NT2/D1 (cell line): ENCODE results near the gene INSR.
"Not testable (repeated sequence)": the region's sequence is repeated elsewhere in the genome, so short reads cannot be mapped to it uniquely, and the experiment has no call there.

Experiments
- DNase-seq: peaks from one replicate; pipeline ENCODE4 v3.0.0-alpha.2; 2011; ENCODE audit warnings: low read depth, low spot score
- H3K27me3 ChIP-seq: 2 replicates; pipeline ENCODE4 v1.6.0; 2011; ENCODE audit warnings: mild to moderate bottlenecking; ENCODE audit not compliant: insufficient read length, insufficient read depth
- H3K36me3 ChIP-seq: 2 replicates; pipeline ENCODE4 v1.6.1; 2011; ENCODE audit warnings: mild to moderate bottlenecking, low read length, mixed read lengths; ENCODE audit not compliant: insufficient read depth, insufficient read length
- H3K4me1 ChIP-seq: 2 replicates; pipeline ENCODE4 v1.5.1; 2011; ENCODE audit not compliant: insufficient read depth, insufficient read length
- H3K4me3 ChIP-seq: 2 replicates; pipeline ENCODE4 v1.5.1; 2011; ENCODE audit warnings: low read depth; ENCODE audit not compliant: insufficient read length
- H3K9ac ChIP-seq: 2 replicates; pipeline ENCODE4 v1.6.0; 2011; ENCODE audit warnings: low read depth; ENCODE audit not compliant: insufficient read length
- H3K9me3 ChIP-seq: 2 replicates; pipeline ENCODE4 v1.5.1; 2011; ENCODE audit warnings: mild to moderate bottlenecking, low read length; ENCODE audit not compliant: insufficient read depth
- SUZ12 ChIP-seq: IDR thresholded peaks from 2 replicates; pipeline ENCODE4 v1.6.1; 2011; ENCODE audit not compliant: insufficient read length, insufficient read depth; ENCODE audit errors: extremely low read depth
- YY1 ChIP-seq: IDR thresholded peaks from 2 replicates; pipeline ENCODE4 v1.6.1; 2011; ENCODE audit not compliant: insufficient read length, insufficient read depth
- ZNF274 ChIP-seq: IDR thresholded peaks from 2 replicates; pipeline ENCODE4 v1.6.1; 2011; ENCODE audit warnings: mild to moderate bottlenecking, low read depth, low read length

The INSR gene

DNA sequence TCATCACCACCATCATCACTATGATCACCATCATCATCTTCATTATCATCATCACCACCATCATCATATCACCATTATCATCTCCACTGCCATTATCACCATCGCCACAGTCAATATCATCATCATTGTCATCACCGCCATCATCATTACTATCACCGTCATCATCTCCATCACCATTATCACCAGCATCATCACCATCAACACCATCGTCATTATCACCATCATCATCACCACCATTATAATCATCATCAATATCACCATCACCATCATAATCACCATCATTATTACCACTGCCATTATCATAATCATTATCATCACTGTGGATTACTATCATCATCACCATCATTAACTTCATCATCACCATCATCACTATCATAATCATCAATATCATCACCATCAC is 37.2 kb upstream of the INSR start:
- Histone ChIP-seq H3K9me3 (no peaks in the 10 kb centered on the region), H3K4me1 (no peaks in the 10 kb centered on the region), H3K36me3 (no peaks in the 10 kb centered on the region), H3K4me3 (no peak overlapping the region), H3K9ac (no peak overlapping the region), H3K27me3 (no peaks in the 10 kb centered on the region)
- TF ChIP-seq YY1 (no peak), ZNF274 (no peak), SUZ12 (no peak)
- no peak for DNase-seq

DNA sequence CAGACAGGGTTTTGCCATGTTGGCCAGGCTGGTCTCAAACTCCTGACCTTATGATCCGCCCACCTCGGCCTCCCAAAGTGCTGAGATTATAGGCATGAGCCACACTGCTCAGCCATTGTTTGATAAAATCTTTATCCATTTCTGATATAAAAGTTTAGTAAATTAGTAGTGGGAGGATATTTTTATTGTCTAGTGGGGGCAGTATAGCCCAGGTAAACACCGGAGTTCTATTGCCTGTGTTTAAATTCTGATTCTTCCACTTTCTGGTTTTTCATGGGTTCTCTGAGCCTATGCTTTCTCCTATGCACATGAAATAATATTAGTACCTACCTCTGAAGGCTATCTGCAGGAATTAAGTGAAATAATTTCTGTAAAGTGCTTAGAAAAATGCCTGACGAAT is 34.4 kb upstream of the INSR start:
- Histone ChIP-seq H3K36me3 (no peaks in the 10 kb centered on the region), H3K9ac (no peak overlapping the region), H3K27me3 (no peaks in the 10 kb centered on the region), H3K4me3 (no peak overlapping the region), H3K4me1 (no peaks in the 10 kb centered on the region), H3K9me3 (no peaks in the 10 kb centered on the region)
- no peak for DNase-seq
- TF ChIP-seq SUZ12 (no peak), ZNF274 (no peak), YY1 (no peak)

DNA sequence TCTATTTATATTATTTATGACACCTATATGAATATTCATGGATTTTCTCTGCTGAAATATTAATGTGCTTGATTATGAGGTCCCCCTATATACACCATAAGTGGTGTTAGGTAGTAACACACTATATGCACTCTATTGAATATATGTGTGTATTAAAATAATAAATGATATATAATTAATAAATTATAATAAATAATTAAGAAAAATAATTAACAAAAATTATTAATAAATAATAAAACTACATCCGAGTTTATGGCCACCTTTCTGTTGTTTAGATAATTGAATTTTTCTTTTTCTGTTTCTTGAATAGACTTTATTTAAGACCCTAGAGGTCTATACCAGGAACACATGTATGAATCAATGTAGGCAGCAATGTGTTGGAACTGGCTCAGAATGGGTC is 33.6 kb upstream of the INSR start:
- Histone ChIP-seq H3K36me3 (no peaks in the 10 kb centered on the region), H3K9ac (no peak overlapping the region), H3K27me3 (no peaks in the 10 kb centered on the region), H3K4me1 (no peaks in the 10 kb centered on the region), H3K9me3 (no peaks in the 10 kb centered on the region), H3K4me3 (no peak overlapping the region)
- no peak for TF ChIP-seq YY1
- no peak for TF ChIP-seq SUZ12
- DNase-seq: no peak

DNA sequence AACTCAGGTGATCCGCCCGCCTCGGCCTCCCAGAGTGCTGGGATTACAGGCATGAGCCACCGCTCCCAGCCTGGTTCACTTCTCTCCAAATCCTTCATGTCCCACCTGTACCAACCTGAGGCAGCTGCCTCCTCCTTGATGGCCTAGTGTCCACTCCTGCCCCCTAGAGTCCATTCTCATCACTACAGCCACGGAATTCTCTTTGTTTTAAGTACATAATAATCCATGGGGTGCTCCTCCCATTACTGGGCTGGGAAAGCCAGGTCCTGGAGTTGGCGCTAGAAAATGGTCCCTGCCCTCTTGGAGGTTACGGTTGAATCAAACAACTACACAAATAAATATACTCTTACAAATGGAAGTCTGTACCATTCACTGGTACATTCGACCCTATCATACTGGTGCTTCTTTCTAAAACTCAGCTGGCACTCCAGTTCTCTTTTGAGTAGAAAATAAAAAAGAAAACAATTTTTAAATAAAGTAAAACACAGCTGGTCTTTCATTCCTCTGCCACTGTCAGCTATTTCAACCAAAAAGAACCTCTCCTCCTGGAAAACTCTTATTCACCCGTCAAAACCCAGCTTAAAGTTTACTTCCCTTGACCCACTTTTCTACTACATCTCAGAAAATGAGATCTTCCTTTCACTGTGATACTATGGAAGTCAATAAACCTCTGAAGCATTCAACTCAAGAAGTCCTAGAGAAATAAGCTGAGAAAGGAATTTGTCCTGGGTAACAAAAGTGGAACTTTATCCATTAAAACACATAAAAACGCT is 32.1 kb upstream of the INSR start:
- no peaks in the 10 kb centered on the region for H3K9me3 ChIP-seq
- no peak overlapping the region for H3K4me3 ChIP-seq
- H3K27me3 ChIP-seq: no peaks in the 10 kb centered on the region
- no peaks in the 10 kb centered on the region for H3K36me3 ChIP-seq
- DNase-seq: peak; percentile 78
- H3K9ac ChIP-seq: no peak overlapping the region
- TF ChIP-seq YY1 (no peak), SUZ12 (no peak), ZNF274 (no peak)
- H3K4me1 ChIP-seq: no peaks in the 10 kb centered on the region

DNA sequence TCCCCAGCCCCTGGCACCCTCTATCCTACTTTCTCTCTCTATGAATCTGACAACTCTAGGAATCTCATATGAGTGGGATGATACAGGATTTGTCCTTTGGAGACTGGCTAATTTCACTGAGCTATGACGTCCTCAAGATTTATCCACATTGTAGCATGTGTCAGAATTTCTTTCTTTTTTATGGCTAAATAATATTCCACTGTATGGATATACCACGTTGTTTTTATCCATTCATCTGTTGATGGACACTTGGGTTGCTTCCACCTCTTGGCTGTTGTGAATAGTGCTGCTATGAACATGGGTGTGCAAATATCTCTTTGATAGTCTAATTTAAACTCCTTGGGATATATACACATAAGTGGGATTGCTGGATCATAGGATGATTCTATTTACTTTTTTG is 24.0 kb upstream of the INSR start:
- Histone ChIP-seq H3K36me3 (no peaks in the 10 kb centered on the region), H3K27me3 (no peaks in the 10 kb centered on the region), H3K9me3 (0 out of 2 replicates have a peak, but pooled peaks cover 12% of the 10 kb centered on the region), H3K9ac (no peak overlapping the region), H3K4me1 (peaks cover 2% of the 10 kb centered on the region), H3K4me3 (no peak overlapping the region)
- no peak for TF ChIP-seq SUZ12
- DNase-seq: no peak

DNA sequence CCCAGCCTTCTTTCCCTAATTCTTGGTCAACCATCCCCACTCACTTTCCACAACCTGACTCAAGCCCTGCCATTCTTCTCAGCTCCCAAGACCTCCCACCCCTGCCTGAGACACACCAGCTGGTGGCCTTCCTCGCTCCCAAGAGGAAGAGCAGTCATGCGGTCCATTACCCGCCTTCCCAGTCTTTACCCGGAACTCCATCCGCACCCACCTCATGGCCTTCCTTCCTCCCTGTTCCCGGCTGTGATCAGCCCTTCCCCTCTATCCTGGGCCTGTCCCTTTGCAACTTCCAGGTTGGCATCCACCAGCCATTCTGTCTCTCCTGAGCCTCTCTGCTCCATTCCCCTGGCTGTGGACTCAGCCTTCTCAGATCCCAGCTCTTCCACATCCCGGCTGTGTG is 18.6 kb upstream of the INSR start:
- peaks cover 2% of the 10 kb centered on the region for H3K4me1 ChIP-seq
- no peaks in the 10 kb centered on the region for H3K36me3 ChIP-seq
- no peak overlapping the region for H3K9ac ChIP-seq
- H3K27me3 ChIP-seq: no peaks in the 10 kb centered on the region
- H3K9me3 ChIP-seq: 0 out of 2 replicates have a peak, but pooled peaks cover 5% of the 10 kb centered on the region
- DNase-seq: no peak
- no peak overlapping the region for H3K4me3 ChIP-seq
- no peak for TF ChIP-seq SUZ12
- no peak for TF ChIP-seq YY1
- no peak for TF ChIP-seq ZNF274

DNA sequence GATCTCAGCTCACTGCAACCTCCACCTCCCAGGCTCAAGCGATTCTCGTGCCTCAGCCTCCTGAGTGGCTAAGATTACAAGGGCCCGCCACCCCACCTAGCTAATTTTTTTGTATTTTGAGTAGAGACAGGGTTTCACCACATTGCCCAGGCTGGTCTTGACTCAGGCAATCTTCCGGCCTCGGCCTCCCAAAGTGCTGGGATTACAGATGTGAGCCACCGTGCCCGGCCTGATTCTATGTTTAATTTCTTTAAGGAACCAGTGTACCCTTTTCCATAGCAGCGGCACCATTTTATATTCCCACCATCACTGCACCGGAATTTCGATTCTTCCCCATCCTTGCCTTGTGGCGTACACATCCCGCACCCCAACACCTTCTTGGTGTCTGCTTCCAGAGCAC is 17.7 kb upstream of the INSR start:
- Histone ChIP-seq H3K4me3 (no peak overlapping the region), H3K27me3 (no peaks in the 10 kb centered on the region), H3K9ac (no peak overlapping the region), H3K4me1 (peaks cover 2% of the 10 kb centered on the region), H3K36me3 (no peaks in the 10 kb centered on the region), H3K9me3 (0 out of 2 replicates have a peak, but pooled peaks cover 4% of the 10 kb centered on the region)
- no peak for DNase-seq
- TF ChIP-seq YY1 (no peak), SUZ12 (no peak), ZNF274 (no peak)

DNA sequence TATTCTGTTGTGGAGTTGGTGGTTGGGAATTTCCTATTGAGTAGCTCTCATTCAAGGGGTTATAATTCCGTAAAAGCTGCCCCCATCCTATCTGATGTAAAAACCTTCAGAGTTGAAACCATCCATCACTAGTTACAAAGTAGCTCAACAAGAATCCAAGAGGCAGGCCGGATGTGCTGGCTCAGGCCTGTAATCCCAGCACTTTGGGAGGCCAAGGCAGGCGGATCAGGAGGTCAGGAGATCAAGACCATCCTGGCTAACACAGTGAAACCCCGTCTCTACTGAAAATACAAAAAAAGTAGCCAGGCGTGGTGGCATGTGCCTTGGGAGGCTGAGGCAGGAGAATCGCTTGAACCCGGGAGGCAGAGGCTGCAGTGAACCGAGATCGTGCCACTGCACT is 14.1 kb upstream of the INSR start:
- not testable (repeated sequence) for H3K4me1 ChIP-seq, H3K36me3 ChIP-seq, H3K9ac ChIP-seq, DNase-seq, H3K4me3 ChIP-seq, H3K9me3 ChIP-seq, H3K27me3 ChIP-seq
